Activated gamma-delta T cell treated with Interleukin-2 at 50 U/mL for 16 hours (primary cell): ENCODE results near the gene OSBPL3.
A peak's percentile ranks its signal among the peaks of the same experiment; 100 is the strongest.
"Not testable (repeated sequence)": the region's sequence is repeated elsewhere in the genome, so short reads cannot be mapped to it uniquely, and the experiment has no call there.

Experiments used
- DNase-seq: peaks from one replicate; pipeline ENCODE4 v3.0.0-alpha.2; 2020

The OSBPL3 gene

GRCh38 chr7:24821754-24822054, 158.3 kb downstream of the OSBPL3 start:
- DNase-seq, result no peak

GRCh38 chr7:24821045-24821753, 158.8 kb downstream of the OSBPL3 start:
- peak; percentile 73 for DNase-seq

DNA sequence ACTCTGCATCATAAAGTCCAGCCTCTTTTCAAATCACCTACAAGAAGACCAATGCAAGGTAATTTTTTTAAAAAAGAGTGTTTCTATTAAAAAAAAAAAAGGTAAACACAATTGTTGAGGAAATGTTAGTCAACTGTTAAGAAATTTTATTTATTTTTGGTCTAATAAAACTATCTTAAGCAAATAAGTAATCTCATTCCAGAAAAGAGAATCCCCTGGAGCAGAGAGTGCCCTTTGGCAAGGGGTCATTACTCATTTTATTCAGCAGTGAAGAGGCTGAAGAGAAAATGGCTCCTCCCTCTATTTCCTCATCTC, 159.3 kb downstream of the OSBPL3 start:
- DNase-seq, result no peak

GRCh38 chr7:24819916-24820689, 159.9 kb downstream of the OSBPL3 start:
- peak; percentile 73 for DNase-seq

GRCh38 chr7:24817339-24817738, 162.6 kb downstream of the OSBPL3 start:
- no peak for DNase-seq

GRCh38 chr7:24816868-24817267, 163.1 kb downstream of the OSBPL3 start:
- no peak for DNase-seq

DNA sequence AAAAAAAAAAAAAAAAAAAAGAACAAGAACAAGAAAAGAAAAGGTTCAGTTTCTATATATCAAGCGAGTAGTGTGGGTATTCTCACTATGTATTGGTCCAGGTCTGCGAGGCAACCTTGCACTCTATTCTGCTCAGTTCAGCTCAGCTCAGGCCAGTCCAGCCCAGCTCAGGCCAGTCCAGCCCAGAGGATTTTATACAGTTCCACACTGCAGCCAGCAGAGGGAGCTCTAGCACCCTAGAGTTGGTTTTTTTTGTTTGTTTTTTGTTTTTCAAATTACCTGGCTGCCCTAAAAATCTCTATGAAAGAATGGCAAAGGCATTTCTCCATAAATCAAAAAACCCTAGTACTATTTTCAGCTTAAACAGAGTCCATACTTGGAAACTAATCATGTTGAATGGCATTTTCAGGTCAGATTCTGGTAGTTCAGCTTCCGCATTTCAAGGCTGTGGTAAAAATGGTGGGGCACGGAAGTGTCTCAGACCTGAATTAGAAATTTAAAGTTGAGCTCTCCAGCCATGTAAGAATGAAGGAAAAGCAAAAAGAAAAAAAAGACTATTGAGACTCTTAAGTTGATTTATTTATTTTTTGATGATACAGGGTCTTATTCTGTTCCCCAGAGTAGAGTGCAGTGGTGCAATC, 167.6 kb downstream of the OSBPL3 start:
- DNase-seq, result peak; percentile 43

- DNase-seq, result no peak
Measured at GRCh38 chr7:24808518-24808917, 171.5 kb downstream of the OSBPL3 start.

DNA sequence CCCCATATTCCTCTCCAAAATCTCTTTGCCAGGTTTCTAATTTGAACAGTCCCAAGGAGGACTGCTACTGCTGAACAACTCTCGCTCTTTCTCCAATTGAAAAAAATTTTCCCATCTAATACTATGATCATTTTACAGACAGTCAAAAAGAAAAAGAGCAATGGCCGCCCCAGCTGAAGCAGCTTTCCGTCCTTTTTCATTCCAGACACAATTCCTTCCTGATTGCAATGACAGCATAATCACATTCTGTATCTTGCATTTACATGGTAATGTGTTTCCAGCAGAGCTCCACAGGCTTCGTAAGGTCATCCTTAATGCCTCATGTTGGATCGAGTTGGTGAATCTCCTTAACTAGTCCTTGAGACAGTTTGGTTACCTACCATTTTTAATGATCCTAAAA, 177.7 kb downstream of the OSBPL3 start:
- DNase-seq, result no peak

- no peak for DNase-seq
Measured at GRCh38 chr7:24801883-24802282, 178.1 kb downstream of the OSBPL3 start.

- no peak for DNase-seq
Measured at GRCh38 chr7:24800667-24801066, 179.3 kb downstream of the OSBPL3 start.

DNA sequence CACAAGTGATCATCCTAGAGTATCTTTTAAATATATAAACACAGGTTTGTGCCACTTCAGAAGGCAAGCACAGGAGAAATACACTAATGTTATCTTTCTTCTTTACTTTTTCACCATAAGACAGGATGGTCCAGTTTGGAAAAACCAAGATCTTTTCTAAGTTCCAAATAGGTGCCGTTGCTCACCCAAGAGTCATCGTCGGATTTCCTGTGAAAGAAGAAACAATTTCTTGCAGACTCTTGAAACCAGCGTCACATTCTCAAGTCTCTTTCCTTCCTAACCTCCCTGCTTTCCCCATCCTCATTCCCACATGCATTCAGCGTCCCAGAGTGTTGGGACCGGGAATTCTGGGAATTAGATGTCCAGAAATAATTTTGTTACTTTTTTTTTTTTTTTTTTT, 179.9 kb downstream of the OSBPL3 start:
- no peak for DNase-seq

GRCh38 chr7:24799506-24799905, 180.5 kb downstream of the OSBPL3 start:
- no peak for DNase-seq

DNA sequence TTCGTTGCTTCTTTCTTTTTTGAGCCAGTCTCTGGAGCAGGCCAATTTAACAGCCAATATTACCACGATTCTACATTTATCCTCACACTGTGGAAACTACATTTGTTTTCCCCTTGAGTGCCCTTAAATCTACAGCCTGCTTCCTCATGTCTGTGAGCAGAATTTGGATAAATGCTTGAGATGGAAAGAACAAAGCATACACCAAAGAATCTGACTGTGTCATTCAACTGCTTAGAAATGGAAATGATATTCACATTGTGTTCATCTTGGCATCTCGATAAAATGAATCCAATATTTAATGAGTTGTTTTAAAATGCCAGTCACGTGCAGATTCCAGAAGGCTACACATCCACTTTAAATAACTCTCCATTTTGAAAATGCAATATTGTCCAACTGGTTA, 181.7 kb downstream of the OSBPL3 start:
- no peak for DNase-seq

GRCh38 chr7:24797270-24797669, 182.7 kb downstream of the OSBPL3 start:
- no peak for DNase-seq

GRCh38 chr7:24795407-24795767, 184.6 kb downstream of the OSBPL3 start:
- no peak for DNase-seq

DNA sequence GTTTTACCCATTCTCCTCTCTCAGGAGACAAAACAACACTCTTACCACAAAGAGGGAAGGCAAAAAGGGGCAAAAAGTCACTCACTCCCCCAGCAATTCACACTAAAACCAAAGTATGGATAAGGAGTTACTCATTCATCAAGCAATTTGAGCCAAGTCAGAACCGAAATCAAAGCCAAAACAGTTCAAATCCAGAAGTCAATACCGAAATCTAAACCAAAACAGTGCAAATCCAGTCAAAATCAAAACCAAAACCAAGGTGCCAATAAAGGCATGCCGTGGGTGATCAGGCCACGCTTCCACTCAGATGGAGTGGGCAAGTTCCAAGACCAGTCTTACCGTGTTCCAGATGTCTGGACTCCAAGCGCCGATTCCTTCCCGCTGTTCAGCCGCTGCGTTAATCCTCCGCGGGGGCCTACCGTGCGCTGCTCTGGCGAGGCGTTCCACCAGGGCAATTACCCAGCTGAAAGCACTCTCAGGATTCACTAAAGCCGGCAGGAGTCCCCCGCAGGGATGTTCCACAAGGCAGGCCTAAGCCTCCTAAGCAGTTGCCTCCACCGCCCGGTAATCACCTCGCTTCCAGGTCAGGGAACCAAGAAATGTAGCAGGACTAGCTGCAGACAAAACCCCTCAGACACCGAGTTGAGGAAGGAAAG, 185.1 kb downstream of the OSBPL3 start:
- not testable (repeated sequence) for DNase-seq

DNA sequence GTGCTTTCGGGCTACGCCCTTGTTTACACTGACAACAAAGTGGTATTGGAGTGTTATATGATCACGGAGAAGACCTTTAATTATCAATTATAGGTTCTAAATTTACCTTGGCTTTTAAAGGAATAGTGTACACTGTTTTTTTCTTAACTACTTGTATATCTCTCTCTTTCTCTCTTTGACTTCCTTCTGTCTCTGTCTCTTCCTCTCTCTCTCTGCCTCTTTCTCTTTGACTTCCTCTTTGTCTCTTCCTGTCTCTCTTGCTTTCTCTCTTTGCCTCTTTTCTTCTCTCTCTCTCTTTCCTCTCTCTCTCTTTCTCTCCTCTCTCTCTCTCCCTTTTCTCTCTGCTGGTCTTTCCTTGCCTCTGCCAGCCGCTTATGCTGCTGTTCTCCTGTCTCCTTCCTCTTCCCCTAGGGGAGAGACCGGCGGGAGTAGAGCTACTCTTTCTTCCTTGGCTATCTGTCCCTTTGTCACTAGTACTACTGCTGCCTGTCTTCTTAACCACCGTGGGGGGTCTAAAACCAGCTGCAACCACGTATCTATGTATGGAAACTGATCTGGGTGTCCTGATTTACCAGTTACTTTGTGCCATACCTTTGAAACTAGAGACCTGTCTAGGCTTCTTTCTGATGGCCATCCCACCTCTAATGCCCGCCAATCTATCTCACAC, 185.9 kb downstream of the OSBPL3 start:
- no peak for DNase-seq

DNA sequence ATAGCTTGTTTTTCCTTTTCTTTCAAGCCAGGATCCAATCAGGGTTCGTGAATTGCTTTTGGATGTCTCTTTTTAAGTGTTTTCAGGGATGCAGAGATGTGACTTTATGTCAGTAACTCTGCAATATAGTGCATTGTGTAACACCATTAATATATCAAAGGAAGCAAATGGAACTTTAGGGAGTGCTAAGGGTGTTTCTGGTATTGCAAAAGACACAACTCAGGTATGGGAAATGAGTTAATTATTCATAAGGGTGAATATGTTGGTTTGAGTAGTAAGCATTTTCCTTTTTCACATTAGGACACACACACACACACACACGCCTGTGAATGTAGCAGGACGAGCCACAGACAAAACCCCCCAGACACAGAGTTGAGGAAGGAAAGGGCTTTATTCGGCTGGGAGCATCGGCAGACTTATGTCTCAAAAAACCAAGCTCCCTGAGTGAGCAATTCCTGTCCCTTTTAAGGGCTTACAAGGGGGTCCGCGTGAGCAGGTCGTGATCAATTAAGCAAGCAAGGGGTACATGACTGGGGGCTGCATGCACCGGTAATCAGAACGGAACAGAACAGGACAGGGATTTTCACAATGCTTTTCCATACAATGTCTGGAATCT, 190.9 kb downstream of the OSBPL3 start:
- DNase-seq, result no peak

GRCh38 chr7:24788075-24788474, 191.9 kb downstream of the OSBPL3 start:
- no peak for DNase-seq

DNA sequence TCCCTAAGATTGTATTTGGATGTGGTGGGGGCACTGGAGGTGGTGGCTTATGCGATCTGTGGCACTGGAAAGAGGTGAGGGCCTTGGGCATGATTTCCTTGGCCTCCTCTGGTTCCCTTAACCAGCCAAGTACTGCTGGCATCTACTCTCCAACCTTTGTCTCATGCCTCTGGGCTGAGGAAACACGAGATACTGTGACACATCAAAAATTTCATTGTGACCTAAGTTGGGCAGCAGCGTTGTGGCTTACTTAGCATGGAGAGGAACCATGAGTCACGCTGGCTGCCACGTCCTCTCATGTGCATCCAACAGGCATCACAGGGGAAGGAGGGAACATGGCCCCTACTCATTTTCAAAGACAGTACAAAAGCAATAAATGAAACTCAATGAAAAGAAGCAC, 193.0 kb downstream of the OSBPL3 start:
- DNase-seq, result no peak

DNA sequence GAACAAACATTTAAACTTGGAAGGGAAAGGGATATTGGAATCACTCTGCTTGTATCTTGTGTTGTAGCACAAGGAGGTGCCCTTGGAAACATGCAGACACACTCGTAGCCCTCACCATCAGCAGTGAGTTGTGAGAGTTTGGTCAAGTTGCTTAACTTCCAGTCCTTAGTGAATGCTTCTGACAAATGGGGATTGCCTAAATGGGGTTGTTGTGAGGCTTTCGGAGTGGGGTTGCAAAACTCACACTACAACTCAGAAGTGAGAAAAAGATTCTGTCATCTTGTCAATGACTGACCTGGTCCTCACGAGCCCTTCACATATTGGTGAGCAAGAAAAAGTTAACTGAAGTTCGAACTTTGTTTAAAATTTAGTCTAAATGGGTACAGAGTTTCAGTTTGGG, 193.7 kb downstream of the OSBPL3 start:
- no peak for DNase-seq

GRCh38 chr7:24784277-24784676, 195.7 kb downstream of the OSBPL3 start:
- no peak for DNase-seq
